HCT116 (cell line): Measurements from ENCODE around the gene THSD4. TPM values are rescaled to one million over a fixed set of nuclear protein-coding genes. Genes with fewer than 3 reads are reported as not detected.

Experiments used
- ATAC-seq: fragments of 200-7000 bp; cut with Tn5 transposase; 2 replicates; pipeline ENCODE4 v1.9.1; 2020; ENCODE audit warnings: mild to moderate bottlenecking, moderate library complexity
- BruUV-seq: library from RNA; stranded (reverse); fragments of 400-500 nt; replicated peaks from 2 replicates; lab custom pipeline; 2021; lab: Mats Ljungman, UMichigan
- CTCF ChIA-PET: fragments of 300-600 bp; sonication (Branson Sonifier 250); formaldehyde crosslinking; loops from one replicate; lab custom pipeline; 2021; ENCODE audit warnings: antibody characterized with exemption; lab: Charles Lee
- POLR2A ChIA-PET: fragments of 300-600, 350-600 bp; sonication (Branson Sonifier 250); formaldehyde crosslinking; loops from one replicate; lab custom pipeline; 2021; ENCODE audit warnings: antibody characterized with exemption; lab: Charles Lee
- RAD21 ChIA-PET, 2 experiments: fragments of 300-600 bp; sonication (Branson Sonifier 250); formaldehyde crosslinking; loops; one replicate each; lab custom pipeline; 2023; ENCODE audit warnings: low total read pairs in 2 of 2; ENCODE audit not compliant: uncharacterized antibody in 2 of 2, unreplicated experiment in 2 of 2, low non-redundant PET in 1 of 2; lab: Charles Lee
- DNase-seq: peaks from one replicate; pipeline ENCODE4 v3.0.0-alpha.2; 2010; ENCODE audit warnings: low read depth, low spot score
- H2AFZ ChIP-seq: fragments of 200-600 bp; shearing (Covaris generic), sonication (generic); 2 replicates; pipeline ENCODE4 v1.6.1; 2017; ENCODE audit warnings: low read depth, mixed run types, mixed read lengths, antibody characterized with exemption, low read length; ENCODE audit not compliant: poor library complexity, severe bottlenecking
- H3K27ac ChIP-seq: 2 replicates; pipeline ENCODE4 v1.5.1; 2012; ENCODE audit warnings: low read depth, low read length
- H3K27me3 ChIP-seq: fragments of 200-600 bp; sonication (generic); 2 replicates; pipeline ENCODE4 v1.6.1; 2016; ENCODE audit warnings: mixed run types, low read length, mixed read lengths; ENCODE audit not compliant: insufficient read depth
- H3K36me3 ChIP-seq, 2 experiments: fragments of 200-500 bp in 1 of 2; fragments of 200-600 bp in 1 of 2; sonication (Bioruptor generic) in 1 of 2; sonication (generic) in 1 of 2; 2 replicates each; pipeline versions ENCODE4 v1.5.1 to v1.6.1; 2014 to 2016; ENCODE audit warnings: low read length in 2 of 2, inconsistent platforms in 1 of 2, mixed read lengths in 1 of 2, mixed run types in 1 of 2; ENCODE audit not compliant: insufficient read depth in 2 of 2, control insufficient read depth in 1 of 2
- H3K4me1 ChIP-seq, 2 experiments: fragments of 200-600 bp in 1 of 2; sonication (generic) in 1 of 2; 2 replicates each; pipeline versions ENCODE4 v1.5.1 to v1.6.1; 2012 to 2017; ENCODE audit warnings: low read length in 2 of 2, inconsistent platforms in 1 of 2, mild to moderate bottlenecking in 1 of 2, mixed read lengths in 1 of 2, mixed run types in 1 of 2, moderate library complexity in 1 of 2; ENCODE audit not compliant: insufficient read depth in 2 of 2, control insufficient read depth in 1 of 2
- H3K4me2 ChIP-seq: fragments of 200-600 bp; sonication (generic); 2 replicates; pipeline ENCODE4 v1.6.1; 2017; ENCODE audit warnings: mixed run types, low read length, mixed read lengths
- H3K4me3 ChIP-seq, 2 experiments: fragments of 200-600 bp in 1 of 2; sonication (generic) in 1 of 2; replicated peaks in 1 of 2; 2 replicates each; pipeline ENCODE4 v1.5.1; 2011 to 2016; ENCODE audit warnings: low read length in 2 of 2, control low read depth in 1 of 2, low read depth in 1 of 2, mild to moderate bottlenecking in 1 of 2, mixed read lengths in 1 of 2, mixed run types in 1 of 2
- H3K79me2 ChIP-seq: fragments of 200-600 bp; sonication (generic); 2 replicates; pipeline ENCODE4 v1.6.1; 2017; ENCODE audit warnings: mild to moderate bottlenecking, mixed run types, low read length, moderate library complexity, mixed read lengths; ENCODE audit not compliant: insufficient read depth
- H3K9ac ChIP-seq: fragments of 200-600 bp; sonication (generic); 2 replicates; pipeline ENCODE4 v1.6.1; 2016; ENCODE audit warnings: low read length, mixed read lengths
- H3K9me2 ChIP-seq: fragments of 200-600 bp; sonication (generic), shearing (Covaris generic); 2 replicates; pipeline ENCODE4 v1.6.1; 2017; ENCODE audit warnings: mixed run types, mild to moderate bottlenecking, moderate library complexity; ENCODE audit not compliant: insufficient read depth
- H3K9me3 ChIP-seq, 2 experiments: fragments of 200-500 bp in 1 of 2; fragments of 200-600 bp in 1 of 2; sonication (Bioruptor generic) in 1 of 2; sonication (generic) in 1 of 2; 2 replicates each; pipeline ENCODE4 v1.6.1; 2014 to 2017; ENCODE audit warnings: low read length in 2 of 2, mixed read lengths in 2 of 2, inconsistent platforms in 1 of 2, low read depth in 1 of 2, mild to moderate bottlenecking in 1 of 2, mixed run types in 1 of 2, moderate library complexity in 1 of 2; ENCODE audit not compliant: control insufficient read depth in 1 of 2, insufficient read depth in 1 of 2
- H4K20me1 ChIP-seq: fragments of 200-600 bp; sonication (generic), shearing (Covaris generic); 2 replicates; pipeline ENCODE4 v1.6.1; 2017; ENCODE audit warnings: mixed run types, mild to moderate bottlenecking, moderate library complexity; ENCODE audit not compliant: insufficient read depth
- FOSL1 ChIP-seq: IDR thresholded peaks from 2 replicates; pipeline ENCODE4 v1.6.1; 2012; ENCODE audit warnings: low read depth
- POLR2A ChIP-seq: IDR thresholded peaks from 2 replicates; pipeline ENCODE4 v1.7.0; 2011; ENCODE audit warnings: borderline replicate concordance; ENCODE audit not compliant: insufficient read depth, insufficient read length; ENCODE audit errors: extremely low read depth
- SIN3A ChIP-seq: IDR thresholded peaks from 2 replicates; pipeline ENCODE4 v1.6.1; 2012; ENCODE audit warnings: low read depth
- SP1 ChIP-seq: IDR thresholded peaks from 2 replicates; pipeline ENCODE4 v1.6.1; 2012; ENCODE audit warnings: low read depth
- SRF ChIP-seq: IDR thresholded peaks from 2 replicates; pipeline ENCODE4 v1.6.1; 2012; ENCODE audit warnings: low read depth
- intact Hi-C: fragments of 100-400 bp; cut with micrococcal nuclease; formaldehyde crosslinking; loops from 2 replicates; pipeline ENCODE4 v1.10.0; 2022
- total RNA-seq: library from RNA; stranded (reverse); gene quantifications from one replicate; pipeline ENCODE4 v1.2.1, GENCODE V29; 2021; ENCODE audit not compliant: unreplicated experiment
- TF ChIP-seq, protein P1 (sequence below): IDR thresholded peaks from 2 replicates; pipeline ENCODE4 v1.6.1; 2012
- TF ChIP-seq, protein P2 (sequence below), 3 experiments: fragments of 200-600 bp in 1 of 3; sonication (generic) in 1 of 3; IDR thresholded peaks in 2 of 3; conservative IDR thresholded peaks in 1 of 3; 2 replicates each; pipeline ENCODE4 v1.5.1; 2012 to 2017; ENCODE audit warnings: low read depth in 2 of 3, low read length in 2 of 3, antibody characterized with exemption in 1 of 3, borderline replicate concordance in 1 of 3, control low read depth in 1 of 3, mild to moderate bottlenecking in 1 of 3, mixed read lengths in 1 of 3, mixed run types in 1 of 3, moderate library complexity in 1 of 3; ENCODE audit not compliant: insufficient read depth in 1 of 3
- TF ChIP-seq, protein P3 (sequence below): IDR thresholded peaks from 2 replicates; pipeline ENCODE4 v1.6.1; 2012

The THSD4 gene
- total RNA-seq, 1 experiment from 2014 or later = 30.5 TPM

DNA sequence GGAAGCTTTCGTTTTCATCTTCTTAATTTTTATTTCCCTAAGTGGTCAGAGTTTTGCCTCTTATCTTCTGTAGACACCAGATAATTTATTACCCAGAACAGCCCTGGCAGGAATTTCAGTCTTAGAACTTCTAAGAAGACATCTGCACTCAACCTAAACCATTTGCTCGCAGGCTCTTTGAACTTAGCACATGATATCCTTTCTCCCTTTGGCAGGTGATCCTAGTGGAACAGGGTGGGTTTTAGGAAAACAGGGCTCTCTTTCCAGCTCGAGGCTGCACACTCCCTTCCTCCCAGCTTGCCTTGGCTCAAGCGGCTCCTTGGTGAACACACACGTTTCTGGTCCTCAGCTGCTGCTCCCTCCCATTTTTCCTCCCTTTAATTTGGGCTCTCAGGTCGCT, 116.5 kb downstream of the THSD4 start:
- H3K4me2 ChIP-seq = no peak overlapping the region
- H3K9me3 ChIP-seq = no peaks in the 10 kb centered on the region
- no peaks in the 10 kb centered on the region for H3K79me2 ChIP-seq
- no peaks in the 10 kb centered on the region for H3K27me3 ChIP-seq
- no peaks in the 10 kb centered on the region for H3K9me2 ChIP-seq
- DNase-seq (no peak), ATAC-seq (no peak)
- ChIA-PET RAD21 (no interaction called here), CTCF (no interaction called here), POLR2A (interaction anchor here (0.5 kb wide), 1 partner anchor 723 kb away, joined by 5 read pairs; no protein-coding TSS in a partner anchor)
- H3K36me3 ChIP-seq = no peaks in the 10 kb centered on the region
- no peak overlapping the region for H3K9ac ChIP-seq
- H3K4me3 ChIP-seq = no peak overlapping the region
- BruUV-seq = no TSS peak
- no peak overlapping the region for H3K27ac ChIP-seq
- peaks cover under 1 to 4% of the 10 kb centered on the region in 2 experiments; a peak in 2 of 4 replicates for H3K4me1 ChIP-seq
- H2AFZ ChIP-seq = no peak overlapping the region
- no peak for TF ChIP-seq SIN3A
- TF ChIP-seq SP1 = no peak
- H4K20me1 ChIP-seq = no peaks in the 10 kb centered on the region
- intact Hi-C loops = no loop called here

DNA sequence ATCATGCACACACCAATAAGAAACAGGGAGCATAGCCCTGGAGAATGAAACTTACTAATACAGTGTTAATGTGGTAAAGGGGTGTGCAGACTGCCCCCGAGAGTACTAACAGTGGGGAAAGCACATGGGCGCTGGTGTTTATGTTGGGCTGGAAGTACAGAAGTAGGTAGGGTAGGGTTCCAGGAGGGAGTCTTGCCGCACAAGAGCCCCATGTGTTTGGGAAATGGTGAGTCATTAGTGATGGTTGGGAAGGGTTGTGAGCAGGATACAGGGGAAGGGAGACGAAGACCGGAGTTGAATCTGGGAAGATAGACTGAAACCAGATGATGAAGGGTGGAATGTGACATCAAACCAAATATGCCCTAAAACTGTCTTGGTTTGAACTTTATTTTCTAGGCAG, 117.1 kb downstream of the THSD4 start:
- no TSS peak for BruUV-seq
- Histone ChIP-seq H3K4me2 (no peak overlapping the region), H3K4me1 (peaks cover 4 to 6% of the 10 kb centered on the region in 2 experiments; a peak in 3 of 4 replicates), H3K36me3 (no peaks in the 10 kb centered on the region), H3K9me2 (no peaks in the 10 kb centered on the region), H3K79me2 (no peaks in the 10 kb centered on the region), H3K4me3 (no peak overlapping the region), H3K27me3 (no peaks in the 10 kb centered on the region), H2AFZ (no peak overlapping the region), H3K9ac (no peak overlapping the region), H3K27ac (no peak overlapping the region), H3K9me3 (no peaks in the 10 kb centered on the region), H4K20me1 (no peaks in the 10 kb centered on the region)
- ChIA-PET RAD21 (no interaction called here), POLR2A (no interaction called here), CTCF (no interaction called here)
- no peak for ATAC-seq
- intact Hi-C loops = no loop called here
- TF ChIP-seq, protein P1, sequence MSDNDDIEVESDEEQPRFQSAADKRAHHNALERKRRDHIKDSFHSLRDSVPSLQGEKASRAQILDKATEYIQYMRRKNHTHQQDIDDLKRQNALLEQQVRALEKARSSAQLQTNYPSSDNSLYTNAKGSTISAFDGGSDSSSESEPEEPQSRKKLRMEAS = no peak
- TF ChIP-seq SRF (no peak), SIN3A (no peak), FOSL1 (no peak), POLR2A (no peak)
- TF ChIP-seq, protein P2, sequence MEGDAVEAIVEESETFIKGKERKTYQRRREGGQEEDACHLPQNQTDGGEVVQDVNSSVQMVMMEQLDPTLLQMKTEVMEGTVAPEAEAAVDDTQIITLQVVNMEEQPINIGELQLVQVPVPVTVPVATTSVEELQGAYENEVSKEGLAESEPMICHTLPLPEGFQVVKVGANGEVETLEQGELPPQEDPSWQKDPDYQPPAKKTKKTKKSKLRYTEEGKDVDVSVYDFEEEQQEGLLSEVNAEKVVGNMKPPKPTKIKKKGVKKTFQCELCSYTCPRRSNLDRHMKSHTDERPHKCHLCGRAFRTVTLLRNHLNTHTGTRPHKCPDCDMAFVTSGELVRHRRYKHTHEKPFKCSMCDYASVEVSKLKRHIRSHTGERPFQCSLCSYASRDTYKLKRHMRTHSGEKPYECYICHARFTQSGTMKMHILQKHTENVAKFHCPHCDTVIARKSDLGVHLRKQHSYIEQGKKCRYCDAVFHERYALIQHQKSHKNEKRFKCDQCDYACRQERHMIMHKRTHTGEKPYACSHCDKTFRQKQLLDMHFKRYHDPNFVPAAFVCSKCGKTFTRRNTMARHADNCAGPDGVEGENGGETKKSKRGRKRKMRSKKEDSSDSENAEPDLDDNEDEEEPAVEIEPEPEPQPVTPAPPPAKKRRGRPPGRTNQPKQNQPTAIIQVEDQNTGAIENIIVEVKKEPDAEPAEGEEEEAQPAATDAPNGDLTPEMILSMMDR (IDR thresholded peaks at IDR 0.05 in 2 of 3, conservative IDR thresholded peaks at IDR 0.05 in 1 of 3; ENCODE audit: borderline replicate concordance in 1 of 3, insufficient read depth in 1 of 3, low read depth in 2 of 3, low read length in 2 of 3) = no peak
- TF ChIP-seq, protein P3, sequence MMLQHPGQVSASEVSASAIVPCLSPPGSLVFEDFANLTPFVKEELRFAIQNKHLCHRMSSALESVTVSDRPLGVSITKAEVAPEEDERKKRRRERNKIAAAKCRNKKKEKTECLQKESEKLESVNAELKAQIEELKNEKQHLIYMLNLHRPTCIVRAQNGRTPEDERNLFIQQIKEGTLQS = no peak
- DNase-seq = no peak
